Keratinocyte (primary cell): ENCODE data around the gene UNC13B. TPM values are rescaled to one million over a fixed set of nuclear protein-coding genes. Genes with fewer than 3 reads are reported as not detected.

Source experiments
- DNase-seq: peaks from one replicate; pipeline ENCODE4 v3.0.0-alpha.2; 2011; ENCODE audit warnings: low read depth, missing footprints, low spot score
- FAIRE-seq: peaks from 2 replicates; lab custom pipeline; 2011; peaks lifted over from hg19 to GRCh38; lab: Jason Lieb, UNC
- H2AFZ ChIP-seq: 2 replicates; pipeline ENCODE4 v1.6.0; 2012; ENCODE audit warnings: low read length, control low read depth, inconsistent platforms; ENCODE audit not compliant: control insufficient read depth
- H3K27ac ChIP-seq: 2 replicates; pipeline ENCODE4 v1.5.1; 2011; ENCODE audit warnings: low read length; ENCODE audit not compliant: control insufficient read depth, insufficient read depth
- H3K27me3 ChIP-seq: 3 replicates; pipeline ENCODE4 v1.6.0; 2011; ENCODE audit warnings: low read length; ENCODE audit not compliant: control insufficient read depth, insufficient read depth; ENCODE audit errors: extremely low read depth
- H3K36me3 ChIP-seq, 2 experiments: 2 replicates in 1 of 2; 3 replicates in 1 of 2; pipeline ENCODE4 v1.5.1; 2011; ENCODE audit warnings: low read length in 2 of 2, mild to moderate bottlenecking in 1 of 2; ENCODE audit not compliant: control insufficient read depth in 2 of 2, insufficient read depth in 2 of 2; ENCODE audit errors: extremely low read depth in 1 of 2
- H3K4me1 ChIP-seq: 3 replicates; pipeline ENCODE4 v1.5.1; 2011; ENCODE audit warnings: low read length; ENCODE audit not compliant: control insufficient read depth, insufficient read depth; ENCODE audit errors: extremely low read depth
- H3K4me2 ChIP-seq: 3 replicates; pipeline ENCODE4 v1.6.0; 2011; ENCODE audit warnings: low read depth, low read length; ENCODE audit not compliant: control insufficient read depth, insufficient read depth; ENCODE audit errors: extremely low read depth
- H3K4me3 ChIP-seq, 3 experiments: fragments of 200-600 bp in 1 of 3; sonication (generic) in 1 of 3; 2 replicates in 2 of 3; 3 replicates in 1 of 3; pipeline ENCODE4 v1.5.1; 2011 to 2016; ENCODE audit warnings: low read length in 3 of 3, mild to moderate bottlenecking in 3 of 3, control low read depth in 2 of 3, inconsistent platforms in 1 of 3, low read depth in 1 of 3, mixed read lengths in 1 of 3, mixed run types in 1 of 3, moderate library complexity in 1 of 3; ENCODE audit not compliant: control insufficient read depth in 2 of 3, insufficient read depth in 2 of 3; ENCODE audit errors: extremely low read depth in 1 of 3
- H3K79me2 ChIP-seq: 2 replicates; pipeline ENCODE4 v1.6.0; 2012; ENCODE audit warnings: low read length; ENCODE audit not compliant: control insufficient read depth, insufficient read depth
- H3K9ac ChIP-seq: 3 replicates; pipeline ENCODE4 v1.6.0; 2011; ENCODE audit warnings: low read length; ENCODE audit not compliant: control insufficient read depth, insufficient read depth; ENCODE audit errors: extremely low read depth
- H3K9me1 ChIP-seq: 3 replicates; pipeline ENCODE4 v1.6.0; 2011; ENCODE audit warnings: low read length; ENCODE audit not compliant: control insufficient read depth, insufficient read depth; ENCODE audit errors: extremely low read depth
- H3K9me3 ChIP-seq: 2 replicates; pipeline ENCODE4 v1.5.1; 2012; ENCODE audit warnings: low read depth, low read length; ENCODE audit not compliant: control insufficient read depth
- H4K20me1 ChIP-seq: 3 replicates; pipeline ENCODE4 v1.6.0; 2011; ENCODE audit warnings: low read length; ENCODE audit not compliant: control insufficient read depth, insufficient read depth; ENCODE audit errors: extremely low read depth
- EZH2 ChIP-seq: IDR thresholded peaks from one replicate; pipeline ENCODE4 v1.6.1; 2012; ENCODE audit warnings: inconsistent platforms, mild to moderate bottlenecking, low read length, moderate library complexity
- dilution Hi-C: fragments of 300-500 bp; cut with MboI; formaldehyde crosslinking; loops from one replicate; pipeline ENCODE4 v1.7.0; 2020; ENCODE audit warnings: low sequenced_read_pairs; ENCODE audit not compliant: extremely low pct_ligation_motif_present
- polyA plus RNA-seq, 5 experiments: library from polyadenylated mRNA; depleted of rRNA in 3 of 5; stranded (reverse) in 3 of 5; stranded (forward) in 1 of 5; unstranded in 1 of 5; fragments of >200 nt; gene quantifications; 1 replicate in 1 of 5; 2 replicates in 3 of 5; 3 replicates in 1 of 5; pipeline versions ENCODE4 v1.2.1 to v1.2.3, GENCODE V29; 2011 to 2012; ENCODE audit warnings: missing spikeins in 2 of 5, low read depth in 1 of 5, low replicate concordance in 1 of 5
- TF ChIP-seq, protein P1 (sequence below), 3 experiments: IDR thresholded peaks in 1 of 3; conservative IDR thresholded peaks in 1 of 3; optimal IDR thresholded peaks in 1 of 3; 2 replicates in 2 of 3; 3 replicates in 1 of 3; pipeline versions ENCODE3 to v1.5.1; 2011; ENCODE audit warnings: low read length in 3 of 3, mild to moderate bottlenecking in 3 of 3, moderate library complexity in 2 of 3, control low read depth in 1 of 3, inconsistent platforms in 1 of 3; ENCODE audit not compliant: insufficient read depth in 2 of 3; ENCODE audit errors: extremely low read depth in 1 of 3

UNC13B gene
- polyA plus RNA-seq, 1 donor (not counting 4 experiments of a cell fraction or from before 2014, with no cell fraction given), result 9.3 TPM

- peaks cover 5% of the 10 kb centered on the region for H3K9me3 ChIP-seq
- no peak for TF ChIP-seq EZH2
- TF ChIP-seq, protein P1, sequence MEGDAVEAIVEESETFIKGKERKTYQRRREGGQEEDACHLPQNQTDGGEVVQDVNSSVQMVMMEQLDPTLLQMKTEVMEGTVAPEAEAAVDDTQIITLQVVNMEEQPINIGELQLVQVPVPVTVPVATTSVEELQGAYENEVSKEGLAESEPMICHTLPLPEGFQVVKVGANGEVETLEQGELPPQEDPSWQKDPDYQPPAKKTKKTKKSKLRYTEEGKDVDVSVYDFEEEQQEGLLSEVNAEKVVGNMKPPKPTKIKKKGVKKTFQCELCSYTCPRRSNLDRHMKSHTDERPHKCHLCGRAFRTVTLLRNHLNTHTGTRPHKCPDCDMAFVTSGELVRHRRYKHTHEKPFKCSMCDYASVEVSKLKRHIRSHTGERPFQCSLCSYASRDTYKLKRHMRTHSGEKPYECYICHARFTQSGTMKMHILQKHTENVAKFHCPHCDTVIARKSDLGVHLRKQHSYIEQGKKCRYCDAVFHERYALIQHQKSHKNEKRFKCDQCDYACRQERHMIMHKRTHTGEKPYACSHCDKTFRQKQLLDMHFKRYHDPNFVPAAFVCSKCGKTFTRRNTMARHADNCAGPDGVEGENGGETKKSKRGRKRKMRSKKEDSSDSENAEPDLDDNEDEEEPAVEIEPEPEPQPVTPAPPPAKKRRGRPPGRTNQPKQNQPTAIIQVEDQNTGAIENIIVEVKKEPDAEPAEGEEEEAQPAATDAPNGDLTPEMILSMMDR (optimal IDR thresholded peaks at IDR 0.05 in 1 of 3, IDR thresholded peaks at IDR 0.05 in 1 of 3, conservative IDR thresholded peaks at IDR 0.05 in 1 of 3; ENCODE audit: extremely low read depth in 1 of 3, insufficient read depth in 2 of 3, low read length in 3 of 3), result no peak
- H3K9me1 ChIP-seq, result no peaks in the 10 kb centered on the region
- no peak overlapping the region for H2AFZ ChIP-seq
- no peak overlapping the region for H3K4me2 ChIP-seq
- H3K36me3 ChIP-seq, result no peaks in the 10 kb centered on the region
- no peaks in the 10 kb centered on the region for H4K20me1 ChIP-seq
- H3K4me1 ChIP-seq, result no peaks in the 10 kb centered on the region
- DNase-seq (no peak), FAIRE-seq (no peak)
- dilution Hi-C loops, result no loop called here
- H3K4me3 ChIP-seq, result no peak overlapping the region
- H3K27me3 ChIP-seq, result no peaks in the 10 kb centered on the region
- no peaks in the 10 kb centered on the region for H3K79me2 ChIP-seq
- no peak overlapping the region for H3K9ac ChIP-seq
- H3K27ac ChIP-seq, result no peak overlapping the region
Measured at GRCh38 chr9:35191105-35191504, 29.3 kb downstream of the UNC13B start.

GRCh38 chr9:35193762-35194161 lies 32.0 kb downstream of the UNC13B start:
- TF ChIP-seq EZH2, result no peak
- TF ChIP-seq, protein P1 (optimal IDR thresholded peaks at IDR 0.05 in 1 of 3, IDR thresholded peaks at IDR 0.05 in 1 of 3, conservative IDR thresholded peaks at IDR 0.05 in 1 of 3; ENCODE audit: extremely low read depth in 1 of 3, insufficient read depth in 2 of 3, low read length in 3 of 3), result peak in 1 of 3 experiments; percentile 14

More at GRCh38 chr9:35193762-35194161, 32.0 kb downstream of the UNC13B start:
- Histone ChIP-seq H3K9ac (no peak overlapping the region), H2AFZ (no peak overlapping the region), H4K20me1 (no peaks in the 10 kb centered on the region), H3K9me3 (peaks cover 5% of the 10 kb centered on the region), H3K79me2 (no peaks in the 10 kb centered on the region), H3K36me3 (no peaks in the 10 kb centered on the region), H3K4me2 (no peak overlapping the region), H3K27ac (no peak overlapping the region), H3K4me1 (no peaks in the 10 kb centered on the region), H3K27me3 (no peaks in the 10 kb centered on the region), H3K4me3 (no peak overlapping the region), H3K9me1 (no peaks in the 10 kb centered on the region)
- no peak for FAIRE-seq
- DNase-seq, result no peak
- dilution Hi-C loops, result no loop called here
